ENCODE results near the gene PKIG. TPM values are rescaled to one million over a fixed set of nuclear protein-coding genes. Genes with fewer than 3 reads are reported as not detected.

Gene PKIG
- total RNA-seq, 1 donor from 2014 or later = 29.3 TPM

DNA sequence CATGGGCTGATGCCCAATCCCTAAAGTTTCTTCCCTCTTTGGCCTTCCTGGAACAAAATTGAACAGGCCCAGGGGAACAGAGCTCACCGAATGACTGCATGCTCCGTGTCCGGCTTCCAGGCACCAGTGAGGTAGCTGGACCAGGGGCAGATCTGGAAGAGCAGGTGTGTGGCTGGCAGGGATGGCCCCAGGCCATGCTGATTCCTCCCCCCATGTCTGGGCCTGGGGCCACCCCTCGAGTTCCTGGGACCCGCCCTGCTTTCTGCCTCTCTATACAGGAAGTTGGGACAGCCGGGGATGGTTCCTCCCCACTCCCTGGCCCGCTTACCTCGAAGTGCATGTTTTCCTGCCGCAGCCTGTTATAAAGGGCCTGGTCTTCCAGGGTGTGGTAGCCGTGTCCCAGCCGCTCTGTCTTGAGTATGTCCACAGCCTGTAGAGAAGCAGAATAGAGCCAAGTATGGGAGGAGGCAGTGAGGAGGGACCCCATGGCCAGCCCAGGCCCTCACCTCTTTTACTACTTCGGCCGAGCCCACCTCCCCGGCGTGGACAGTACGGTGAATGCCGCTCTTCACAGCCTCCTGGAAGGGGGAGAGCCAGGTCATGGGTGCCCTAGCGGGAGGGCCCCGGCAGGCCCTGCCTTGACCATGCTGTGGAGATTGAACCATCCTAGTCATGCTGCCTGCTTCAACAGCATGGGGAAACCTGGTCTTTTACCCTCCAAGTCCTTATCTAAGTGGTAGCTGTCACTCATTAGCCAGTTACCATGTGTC is 40.3 kb downstream of the PKIG start:
- Mint-ChIP-seq H3K4me1 (ENCODE audit: low read depth) (no peaks in the 10 kb centered on the region), H3K27me3 (ENCODE audit: low read depth) (no peaks in the 10 kb centered on the region)

DNA sequence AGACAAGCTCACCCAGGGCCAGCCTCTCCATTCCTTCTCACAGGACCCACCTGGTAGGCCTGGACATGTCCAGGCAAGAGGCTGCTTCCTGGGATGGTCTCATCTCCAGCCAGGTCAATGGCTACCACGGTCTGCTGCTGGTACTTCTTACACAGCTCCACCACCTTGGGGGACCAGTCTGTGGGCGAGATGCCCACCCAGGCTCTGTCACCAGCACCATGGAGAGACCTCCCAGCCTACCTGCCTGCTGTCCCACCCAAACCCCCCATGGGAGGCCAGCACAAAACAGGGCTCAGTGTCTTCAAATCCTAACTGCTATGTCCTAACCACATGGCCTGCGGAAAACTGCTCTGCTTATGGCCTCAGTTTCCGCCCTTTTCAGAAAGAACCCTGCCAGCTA is 41.8 kb downstream of the PKIG start:
- peaks cover 29% of the 10 kb centered on the region for H3K36me3 Mint-ChIP-seq (ENCODE audit: low read depth)
- no peaks in the 10 kb centered on the region for H3K4me1 Mint-ChIP-seq (ENCODE audit: low read depth)
- DNase-seq (ENCODE audit: low spot score) = no peak
- TF ChIP-seq, protein P1, sequence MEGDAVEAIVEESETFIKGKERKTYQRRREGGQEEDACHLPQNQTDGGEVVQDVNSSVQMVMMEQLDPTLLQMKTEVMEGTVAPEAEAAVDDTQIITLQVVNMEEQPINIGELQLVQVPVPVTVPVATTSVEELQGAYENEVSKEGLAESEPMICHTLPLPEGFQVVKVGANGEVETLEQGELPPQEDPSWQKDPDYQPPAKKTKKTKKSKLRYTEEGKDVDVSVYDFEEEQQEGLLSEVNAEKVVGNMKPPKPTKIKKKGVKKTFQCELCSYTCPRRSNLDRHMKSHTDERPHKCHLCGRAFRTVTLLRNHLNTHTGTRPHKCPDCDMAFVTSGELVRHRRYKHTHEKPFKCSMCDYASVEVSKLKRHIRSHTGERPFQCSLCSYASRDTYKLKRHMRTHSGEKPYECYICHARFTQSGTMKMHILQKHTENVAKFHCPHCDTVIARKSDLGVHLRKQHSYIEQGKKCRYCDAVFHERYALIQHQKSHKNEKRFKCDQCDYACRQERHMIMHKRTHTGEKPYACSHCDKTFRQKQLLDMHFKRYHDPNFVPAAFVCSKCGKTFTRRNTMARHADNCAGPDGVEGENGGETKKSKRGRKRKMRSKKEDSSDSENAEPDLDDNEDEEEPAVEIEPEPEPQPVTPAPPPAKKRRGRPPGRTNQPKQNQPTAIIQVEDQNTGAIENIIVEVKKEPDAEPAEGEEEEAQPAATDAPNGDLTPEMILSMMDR (IDR thresholded peaks at IDR 0.05) = no peak
- H3K9me3 Mint-ChIP-seq (ENCODE audit: low read depth) = peaks cover 8% of the 10 kb centered on the region
- H3K27me3 Mint-ChIP-seq (ENCODE audit: low read depth) = no peaks in the 10 kb centered on the region
- no peak overlapping the region for H3K27ac Mint-ChIP-seq (ENCODE audit: unreplicated experiment)
- H3K4me3 Mint-ChIP-seq (ENCODE audit: unreplicated experiment) = no peak overlapping the region

More for the DNA sequence above, 40.3 kb downstream of the PKIG start:
- no peak overlapping the region for H3K4me3 Mint-ChIP-seq (ENCODE audit: unreplicated experiment)
- TF ChIP-seq, protein P1 (IDR thresholded peaks at IDR 0.05) = no peak
- H3K9me3 Mint-ChIP-seq (ENCODE audit: low read depth) = peaks cover 8% of the 10 kb centered on the region
- H3K36me3 Mint-ChIP-seq (ENCODE audit: low read depth) = peaks cover 29% of the 10 kb centered on the region
- H3K27ac Mint-ChIP-seq (ENCODE audit: unreplicated experiment) = no peak overlapping the region
- DNase-seq (ENCODE audit: low spot score) = no peak

DNA sequence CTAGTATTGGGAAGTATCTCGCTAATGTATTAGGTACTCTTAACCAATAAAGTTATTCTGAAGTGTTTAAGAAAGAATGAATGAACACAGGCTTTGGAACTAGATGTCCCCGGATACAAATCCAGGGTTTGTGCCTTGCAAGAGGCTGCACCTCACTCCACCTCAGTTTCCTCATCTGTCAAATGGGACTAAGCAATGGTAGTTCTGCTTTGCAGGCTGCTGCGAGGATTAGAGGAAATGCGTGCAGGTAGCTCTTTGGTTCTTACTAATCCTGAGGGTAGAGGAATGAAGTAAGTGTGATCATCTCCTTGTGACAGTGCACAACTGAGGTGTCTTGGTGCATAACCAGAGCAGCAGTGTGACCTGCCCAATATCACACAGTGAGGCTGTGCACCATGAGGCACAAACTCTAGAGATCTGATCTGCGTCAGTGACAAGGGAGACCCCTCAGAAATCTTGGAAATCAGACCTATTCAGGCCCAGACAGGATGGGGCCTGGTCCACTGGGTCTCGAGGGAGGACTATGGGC is 42.4 kb downstream of the PKIG start:
- H3K27me3 Mint-ChIP-seq (ENCODE audit: low read depth) = no peaks in the 10 kb centered on the region
- peaks cover 23% of the 10 kb centered on the region for H3K36me3 Mint-ChIP-seq (ENCODE audit: low read depth)
- no peak for DNase-seq (ENCODE audit: low spot score)
- H3K4me3 Mint-ChIP-seq (ENCODE audit: unreplicated experiment) = no peak overlapping the region
- no peaks in the 10 kb centered on the region for H3K4me1 Mint-ChIP-seq (ENCODE audit: low read depth)
- peaks cover 8% of the 10 kb centered on the region for H3K9me3 Mint-ChIP-seq (ENCODE audit: low read depth)
- no peak overlapping the region for H3K27ac Mint-ChIP-seq (ENCODE audit: unreplicated experiment)
- TF ChIP-seq, protein P1 (IDR thresholded peaks at IDR 0.05) = no peak

DNA sequence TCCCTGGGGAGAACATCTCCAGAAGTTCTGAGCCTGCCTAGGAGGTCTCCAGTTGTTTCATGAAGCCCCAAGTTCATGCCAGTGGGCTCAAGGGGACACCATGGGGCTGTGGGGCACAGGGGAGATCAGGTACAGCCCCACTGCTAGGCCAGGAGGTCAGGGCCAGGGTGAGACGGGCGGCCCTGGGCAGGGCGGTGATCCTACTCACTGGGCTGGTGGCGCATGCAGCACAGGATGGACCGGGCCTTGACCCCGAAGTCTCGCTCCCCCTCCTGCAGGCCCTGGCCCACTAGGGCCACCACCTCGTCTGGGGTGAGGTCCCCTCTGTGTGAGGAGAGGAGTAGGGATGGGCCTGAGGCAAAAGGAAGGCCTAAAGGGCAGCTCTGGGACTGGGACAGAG is 43.0 kb downstream of the PKIG start:
- no peak overlapping the region for H3K4me3 Mint-ChIP-seq (ENCODE audit: unreplicated experiment)

DNA sequence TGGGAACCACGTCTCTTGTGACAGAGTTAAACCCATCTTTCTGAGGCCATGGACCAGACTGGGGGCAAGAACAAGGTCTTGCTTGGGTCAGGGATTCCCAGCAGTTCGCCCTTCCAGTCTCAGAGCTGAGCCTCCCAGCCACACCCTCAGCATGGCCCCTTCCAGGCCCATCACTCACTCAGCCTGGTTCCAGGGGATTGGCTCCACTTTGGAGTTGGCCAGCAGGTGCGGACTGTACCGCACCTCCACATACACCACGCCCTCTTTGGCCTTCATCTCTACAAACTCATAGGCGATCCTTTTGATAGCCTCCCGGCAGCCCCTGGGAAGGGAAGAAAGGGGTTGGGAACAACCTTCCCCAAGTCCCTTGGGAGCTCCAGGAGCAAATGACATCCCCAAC is 43.9 kb downstream of the PKIG start:
- H3K27me3 Mint-ChIP-seq (ENCODE audit: low read depth) = no peaks in the 10 kb centered on the region
- peaks cover 15% of the 10 kb centered on the region for H3K36me3 Mint-ChIP-seq (ENCODE audit: low read depth)
- H3K4me1 Mint-ChIP-seq (ENCODE audit: low read depth) = no peaks in the 10 kb centered on the region
- TF ChIP-seq, protein P1 (IDR thresholded peaks at IDR 0.05) = no peak
- H3K27ac Mint-ChIP-seq (ENCODE audit: unreplicated experiment) = no peak overlapping the region
- H3K9me3 Mint-ChIP-seq (ENCODE audit: low read depth) = peaks cover 8% of the 10 kb centered on the region
- no peak for DNase-seq (ENCODE audit: low spot score)
- no peak overlapping the region for H3K4me3 Mint-ChIP-seq (ENCODE audit: unreplicated experiment)

More for the DNA sequence above, 43.0 kb downstream of the PKIG start:
- Mint-ChIP-seq H3K4me1 (ENCODE audit: low read depth) (no peaks in the 10 kb centered on the region), H3K9me3 (ENCODE audit: low read depth) (peaks cover 8% of the 10 kb centered on the region), H3K27me3 (ENCODE audit: low read depth) (no peaks in the 10 kb centered on the region), H3K27ac (ENCODE audit: unreplicated experiment) (no peak overlapping the region), H3K36me3 (ENCODE audit: low read depth) (peaks cover 19% of the 10 kb centered on the region)
- no peak for DNase-seq (ENCODE audit: low spot score)
- TF ChIP-seq, protein P1 (IDR thresholded peaks at IDR 0.05) = no peak

All from chondrocyte (in vitro differentiated cells).